Prostate gland (tissue), 2 donors: ENCODE results near the gene RENBP.

Experiments used
- CTCF ChIP-seq, 4 experiments: fragments of 200-600 bp in 2 of 4; fragments of 450-650 bp in 2 of 4; sonication (generic) in 2 of 4; IDR thresholded peaks; 1 replicate in 3 of 4; 2 replicates in 1 of 4; pipeline ENCODE4 v1.5.1; 2016 to 2019; ENCODE audit warnings: antibody characterized with exemption in 4 of 4, mild to moderate bottlenecking in 2 of 4, moderate library complexity in 2 of 4
- POLR2A ChIP-seq: fragments of 450-650 bp; IDR thresholded peaks from one replicate; pipeline ENCODE4 v1.6.1; 2016; ENCODE audit warnings: antibody characterized with exemption, mild to moderate bottlenecking
- POLR2AphosphoS5 ChIP-seq: sonication (generic); formaldehyde crosslinking; IDR thresholded peaks from one replicate; pipeline ENCODE4 v1.6.1; 2017; ENCODE audit warnings: antibody characterized with exemption

GRCh38 chrX:153922932-153923857 is 21.2 kb downstream of the RENBP start:
- peak; percentile 20 for TF ChIP-seq POLR2AphosphoS5
- peak in 3 of 4 experiments; percentile 19 to 44 (median 36) for TF ChIP-seq CTCF (IDR thresholded peaks at IDR 0.05)
- no peak for TF ChIP-seq POLR2A
